CD14-positive monocyte (primary cell): ENCODE data around the gene PDE8B. TPM values are rescaled to one million over a fixed set of nuclear protein-coding genes. Genes with fewer than 3 reads are reported as not detected.

Experiments used
- DNase-seq, 3 donors: peaks; one replicate each; pipeline ENCODE4 v3.0.0-alpha.2; 2011 to 2022
- H2AFZ ChIP-seq: 2 replicates; pipeline ENCODE4 v1.6.0; 2012; ENCODE audit warnings: mild to moderate bottlenecking, low read depth, low read length, inconsistent platforms; ENCODE audit not compliant: insufficient read depth, poor library complexity, severe bottlenecking
- H3K27ac ChIP-seq, 2 donors: 1 replicate in 1 of 2; 2 replicates in 1 of 2; pipeline ENCODE4 v1.5.1; 2012 to 2013; ENCODE audit warnings: low read length in 2 of 2, control low read depth in 1 of 2, inconsistent platforms in 1 of 2, low read depth in 1 of 2, mild to moderate bottlenecking in 1 of 2
- H3K27me3 ChIP-seq, 2 donors: one replicate each; pipeline versions ENCODE4 v1.6.0 to v1.6.1; 2011 to 2013; ENCODE audit warnings: low read length in 2 of 2; ENCODE audit not compliant: control insufficient read depth in 2 of 2, insufficient read depth in 2 of 2
- H3K36me3 ChIP-seq, 2 donors: replicated peaks in 1 of 2; 1 replicate in 1 of 2; 2 replicates in 1 of 2; pipeline versions ENCODE4 v1.5.1 to v1.6.1; 2012 to 2013; ENCODE audit warnings: low read length in 2 of 2, control low read depth in 1 of 2, inconsistent platforms in 1 of 2, mild to moderate bottlenecking in 1 of 2; ENCODE audit not compliant: insufficient read depth in 2 of 2, control insufficient read depth in 1 of 2
- H3K4me1 ChIP-seq, 2 donors: 1 replicate in 1 of 2; 2 replicates in 1 of 2; pipeline versions ENCODE4 v1.5.1 to v1.6.1; 2012 to 2013; ENCODE audit warnings: low read length in 2 of 2, control low read depth in 1 of 2, inconsistent platforms in 1 of 2, mild to moderate bottlenecking in 1 of 2, moderate library complexity in 1 of 2; ENCODE audit not compliant: insufficient read depth in 2 of 2, control insufficient read depth in 1 of 2
- H3K4me2 ChIP-seq: replicated peaks from 2 replicates; pipeline ENCODE3; 2012; ENCODE audit warnings: low read length, moderate library complexity, mild to moderate bottlenecking; ENCODE audit not compliant: poor library complexity, severe bottlenecking; ENCODE audit errors: extremely low read depth
- H3K4me3 ChIP-seq, 3 experiments: fragments of 200-600 bp in 1 of 3; sonication (generic) in 1 of 3; replicated peaks in 1 of 3; 1 replicate in 2 of 3; 2 replicates in 1 of 3; pipeline ENCODE4 v1.5.1; 2011 to 2013; ENCODE audit warnings: low read length in 3 of 3, mild to moderate bottlenecking in 3 of 3, control low read depth in 2 of 3, low read depth in 2 of 3, inconsistent platforms in 1 of 3, moderate library complexity in 1 of 3
- H3K79me2 ChIP-seq: 2 replicates; pipeline ENCODE4 v1.6.0; 2012; ENCODE audit warnings: mild to moderate bottlenecking, control low read depth, inconsistent platforms, low read length, moderate library complexity; ENCODE audit not compliant: insufficient read depth
- H3K9ac ChIP-seq: 2 replicates; pipeline ENCODE4 v1.6.0; 2017; ENCODE audit warnings: low read length, mild to moderate bottlenecking; ENCODE audit not compliant: insufficient read depth, poor library complexity, severe bottlenecking
- H3K9me3 ChIP-seq, 2 donors: replicated peaks in 1 of 2; 1 replicate in 1 of 2; 2 replicates in 1 of 2; pipeline versions ENCODE4 v1.5.1 to v1.6.1; 2012 to 2013; ENCODE audit warnings: low read length in 2 of 2, control low read depth in 1 of 2; ENCODE audit not compliant: control insufficient read depth in 1 of 2, insufficient read depth in 1 of 2
- H4K20me1 ChIP-seq: 2 replicates; pipeline ENCODE4 v1.6.0; 2012; ENCODE audit warnings: mild to moderate bottlenecking, low read length, control low read depth, moderate library complexity; ENCODE audit not compliant: insufficient read depth
- H3K27ac Mint-ChIP-seq, 7 donors: one replicate each; pipeline ENCODE4 v1.8.0; 2020; ENCODE audit warnings: mild to moderate bottlenecking in 7 of 7, mixed read lengths in 7 of 7, moderate library complexity in 6 of 7, inconsistent platforms in 2 of 7
- H3K27me3 Mint-ChIP-seq, 3 donors: one replicate each; pipeline ENCODE4 v1.8.0; 2021 to 2022; ENCODE audit warnings: low read depth in 3 of 3, mild to moderate bottlenecking in 3 of 3, mixed read lengths in 3 of 3, moderate library complexity in 3 of 3, inconsistent platforms in 1 of 3
- H3K36me3 Mint-ChIP-seq, 2 donors: one replicate each; pipeline ENCODE4 v1.8.0; 2020; ENCODE audit warnings: mixed read lengths in 2 of 2, inconsistent platforms in 1 of 2, mild to moderate bottlenecking in 1 of 2
- H3K4me1 Mint-ChIP-seq: one replicate; pipeline ENCODE4 v1.8.0; 2020; ENCODE audit warnings: mild to moderate bottlenecking, mixed read lengths
- H3K4me3 Mint-ChIP-seq, 2 donors: one replicate each; pipeline ENCODE4 v1.8.0; 2020; ENCODE audit warnings: mild to moderate bottlenecking in 2 of 2, mixed read lengths in 2 of 2, moderate library complexity in 1 of 2
- H3K9me3 Mint-ChIP-seq, 7 donors: one replicate each; pipeline ENCODE4 v1.8.0; 2020 to 2022; ENCODE audit warnings: mixed read lengths in 7 of 7, mild to moderate bottlenecking in 6 of 7, moderate library complexity in 6 of 7, inconsistent platforms in 2 of 7
- WGBS: methylation state at CpG from one replicate; pipeline ENCODE4 v1.1.5; 2013; ENCODE audit warnings: missing lambda C conversion rate; ENCODE audit not compliant: insufficient coverage; 5-methylcytosine and 5-hydroxymethylcytosine counted together
- intact Hi-C, 2 donors: fragments of 100-400 bp; cut with micrococcal nuclease; formaldehyde crosslinking; loops; one replicate each; pipeline versions ENCODE4 v1.15.0 to v1.15.1; 2023
- polyA plus RNA-seq, 3 donors: library from polyadenylated mRNA; depleted of rRNA in 1 of 3; unstranded in 2 of 3; stranded (reverse) in 1 of 3; fragments of 300-500 nt in 2 of 3; fragments of >200 nt in 1 of 3; fragmentation: Illumina TruSeq in 2 of 3; gene quantifications; 1 replicate in 2 of 3; 2 replicates in 1 of 3; pipeline ENCODE4 v1.2.3, GENCODE V29; 2012 to 2021
- TF ChIP-seq, protein P1 (sequence below): fragments of 200-600 bp; IDR thresholded peaks from one replicate; pipeline ENCODE4 v1.8.0; 2022; ENCODE audit warnings: antibody characterized with exemption, mild to moderate bottlenecking

The PDE8B gene
- polyA plus RNA-seq, 3 donors = 0.11 to 0.61 (median 0.29) TPM

DNA sequence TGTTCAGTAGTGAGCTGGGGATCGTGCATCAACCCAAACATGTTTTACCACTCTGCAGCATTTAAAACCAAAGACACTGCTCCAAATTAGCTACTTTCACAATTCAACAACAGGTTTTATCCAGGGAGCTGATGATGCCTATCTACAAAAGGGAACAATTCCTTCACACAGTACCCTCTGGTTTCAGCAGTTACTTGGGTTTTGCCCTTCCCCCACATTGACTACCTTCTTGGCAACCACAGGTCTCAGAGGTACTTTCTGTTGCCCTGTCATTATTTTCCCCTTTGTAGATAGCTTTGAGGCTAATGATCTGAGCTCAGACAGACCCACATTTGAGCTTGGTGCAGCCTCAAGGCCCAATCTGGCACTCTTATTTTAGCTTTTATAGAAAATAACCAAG, 185.5 kb downstream of the PDE8B start:
- intact Hi-C loops = no loop called here
- Histone ChIP-seq H3K9ac (no peak overlapping the region), H3K36me3 (no peaks in the 10 kb centered on the region), H3K4me3 (no peak overlapping the region), H2AFZ (no peak overlapping the region), H3K79me2 (no peaks in the 10 kb centered on the region), H3K4me2 (no peak overlapping the region), H4K20me1 (no peaks in the 10 kb centered on the region), H3K27ac (no peak overlapping the region), H3K27me3 (no peaks in the 10 kb centered on the region), H3K4me1 (peaks cover 0 to 6% of the 10 kb centered on the region in 2 donors), H3K9me3 (no peaks in the 10 kb centered on the region)
- H3K9me3 Mint-ChIP-seq = no peaks in the 10 kb centered on the region
- peaks cover 0 to 3% (median 3%) of the 10 kb centered on the region in 3 donors for H3K27me3 Mint-ChIP-seq
- TF ChIP-seq, protein P1, sequence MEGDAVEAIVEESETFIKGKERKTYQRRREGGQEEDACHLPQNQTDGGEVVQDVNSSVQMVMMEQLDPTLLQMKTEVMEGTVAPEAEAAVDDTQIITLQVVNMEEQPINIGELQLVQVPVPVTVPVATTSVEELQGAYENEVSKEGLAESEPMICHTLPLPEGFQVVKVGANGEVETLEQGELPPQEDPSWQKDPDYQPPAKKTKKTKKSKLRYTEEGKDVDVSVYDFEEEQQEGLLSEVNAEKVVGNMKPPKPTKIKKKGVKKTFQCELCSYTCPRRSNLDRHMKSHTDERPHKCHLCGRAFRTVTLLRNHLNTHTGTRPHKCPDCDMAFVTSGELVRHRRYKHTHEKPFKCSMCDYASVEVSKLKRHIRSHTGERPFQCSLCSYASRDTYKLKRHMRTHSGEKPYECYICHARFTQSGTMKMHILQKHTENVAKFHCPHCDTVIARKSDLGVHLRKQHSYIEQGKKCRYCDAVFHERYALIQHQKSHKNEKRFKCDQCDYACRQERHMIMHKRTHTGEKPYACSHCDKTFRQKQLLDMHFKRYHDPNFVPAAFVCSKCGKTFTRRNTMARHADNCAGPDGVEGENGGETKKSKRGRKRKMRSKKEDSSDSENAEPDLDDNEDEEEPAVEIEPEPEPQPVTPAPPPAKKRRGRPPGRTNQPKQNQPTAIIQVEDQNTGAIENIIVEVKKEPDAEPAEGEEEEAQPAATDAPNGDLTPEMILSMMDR = no peak
- no peak overlapping the region for H3K4me3 Mint-ChIP-seq
- peak overlapping the region in 1 of 7 donors; percentile 11 for H3K27ac Mint-ChIP-seq
- WGBS = no CpG with 5 or more reads among the region's 1 CpG
- no peak for DNase-seq
- peaks cover 9% of the 10 kb centered on the region for H3K4me1 Mint-ChIP-seq
- no peaks in the 10 kb centered on the region for H3K36me3 Mint-ChIP-seq

DNA sequence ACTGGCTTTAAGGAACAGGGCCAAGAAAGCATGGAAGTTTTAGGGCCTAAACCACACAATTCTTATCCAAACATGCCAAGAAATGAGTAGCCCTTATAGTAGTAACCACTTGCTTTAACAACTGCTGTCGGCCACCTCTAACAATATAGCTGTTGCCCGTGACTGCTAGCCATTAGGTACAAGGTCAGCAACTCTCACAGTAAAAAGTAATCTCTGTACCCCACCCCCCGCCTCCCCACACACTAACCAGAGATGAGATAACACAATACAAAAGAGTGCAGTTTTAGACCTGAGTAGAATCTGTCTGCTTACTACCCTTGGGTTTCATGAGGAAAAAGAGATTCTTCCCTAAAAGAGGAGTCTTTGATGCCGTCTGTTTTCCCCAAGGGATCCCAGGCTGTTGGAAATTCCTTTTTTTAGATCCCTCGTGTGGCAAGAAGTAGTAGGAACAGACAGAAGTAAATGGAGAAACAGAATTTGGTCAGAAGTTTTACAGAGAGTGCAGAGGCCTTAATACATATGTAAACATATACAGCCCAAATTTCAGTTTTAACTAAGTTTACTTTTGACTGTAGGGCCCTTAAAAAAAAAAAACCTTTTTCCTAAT, 187.3 kb downstream of the PDE8B start:
- H3K36me3 Mint-ChIP-seq = no peaks in the 10 kb centered on the region
- peaks cover 0 to 2% (median 2%) of the 10 kb centered on the region in 3 donors for H3K27me3 Mint-ChIP-seq
- Histone ChIP-seq H2AFZ (no peak overlapping the region), H3K79me2 (no peaks in the 10 kb centered on the region), H3K4me1 (peaks cover 0 to 6% of the 10 kb centered on the region in 2 donors), H3K36me3 (no peaks in the 10 kb centered on the region), H3K27me3 (no peaks in the 10 kb centered on the region), H3K4me3 (no peak overlapping the region), H3K9ac (no peak overlapping the region), H3K9me3 (no peaks in the 10 kb centered on the region), H3K4me2 (no peak overlapping the region), H4K20me1 (no peaks in the 10 kb centered on the region), H3K27ac (no peak overlapping the region)
- peaks cover 9% of the 10 kb centered on the region for H3K4me1 Mint-ChIP-seq
- H3K27ac Mint-ChIP-seq = no peak overlapping the region
- TF ChIP-seq, protein P1 = no peak
- H3K9me3 Mint-ChIP-seq = no peaks in the 10 kb centered on the region
- no CpG with 5 or more reads among the region's 5 CpGs for WGBS
- no peak overlapping the region for H3K4me3 Mint-ChIP-seq
- DNase-seq = no peak
- intact Hi-C loops = no loop called here
